Loucy (cell line): ENCODE measurements around the gene AIFM2.

ENCODE experiments used
- H2AFZ ChIP-seq: fragments of 200-600 bp; sonication (generic); 2 replicates; pipeline ENCODE4 v1.6.0; 2016; ENCODE audit warnings: antibody characterized with exemption, mild to moderate bottlenecking, low read length, moderate library complexity
- H3F3A ChIP-seq: fragments of 200-600 bp; 2 replicates; pipeline ENCODE4 v1.6.0; 2016; ENCODE audit warnings: antibody characterized with exemption, low read depth, mild to moderate bottlenecking
- H3K27me3 ChIP-seq: fragments of 200-600 bp; sonication (generic); 2 replicates; pipeline ENCODE4 v1.6.1; 2014; ENCODE audit warnings: low read length, mild to moderate bottlenecking; ENCODE audit not compliant: insufficient read depth, poor library complexity, severe bottlenecking
- H3K36me3 ChIP-seq: fragments of 200-600 bp; sonication (generic); 2 replicates; pipeline ENCODE4 v1.6.1; 2016; ENCODE audit warnings: low read length; ENCODE audit not compliant: insufficient read depth
- H3K4me1 ChIP-seq: fragments of 200-600 bp; sonication (generic); 2 replicates; pipeline ENCODE4 v1.5.1; 2014; ENCODE audit warnings: low read length, mild to moderate bottlenecking; ENCODE audit not compliant: insufficient read depth, poor library complexity, severe bottlenecking
- H3K4me2 ChIP-seq: fragments of 200-600 bp; sonication (generic); 2 replicates; pipeline ENCODE4 v1.6.0; 2014; ENCODE audit warnings: antibody characterized with exemption, low read length, low read depth, mild to moderate bottlenecking; ENCODE audit not compliant: poor library complexity, severe bottlenecking
- H3K4me3 ChIP-seq: fragments of 200-600 bp; sonication (generic); 2 replicates; pipeline ENCODE4 v1.5.1; 2014; ENCODE audit warnings: low read length, mild to moderate bottlenecking, mixed read lengths; ENCODE audit not compliant: poor library complexity, severe bottlenecking
- H3K79me2 ChIP-seq: fragments of 200-600 bp; sonication (generic); 2 replicates; pipeline ENCODE4 v1.6.1; 2014; ENCODE audit warnings: low read length; ENCODE audit not compliant: insufficient read depth
- H3K9ac ChIP-seq: fragments of 200-600 bp; sonication (generic); 2 replicates; pipeline ENCODE4 v1.6.0; 2014; ENCODE audit warnings: mild to moderate bottlenecking, low read depth, low read length, moderate library complexity; ENCODE audit not compliant: poor library complexity, severe bottlenecking
- H3K9me2 ChIP-seq: fragments of 200-600 bp; sonication (generic); replicated peaks from 2 replicates; pipeline ENCODE4 v1.6.1; 2016; ENCODE audit warnings: low read depth, low read length, mixed read lengths
- H3K9me3 ChIP-seq: fragments of 200-600 bp; sonication (generic); 2 replicates; pipeline ENCODE4 v1.6.1; 2014; ENCODE audit warnings: mild to moderate bottlenecking, antibody characterized with exemption, low read length, low read depth; ENCODE audit not compliant: insufficient read depth
- H4K20me1 ChIP-seq: fragments of 200-600 bp; sonication (generic); 2 replicates; pipeline ENCODE4 v1.6.0; 2014; ENCODE audit warnings: antibody characterized with exemption, low read length, mild to moderate bottlenecking; ENCODE audit not compliant: insufficient read depth, poor library complexity, severe bottlenecking
- CTCF ChIP-seq: fragments of 200-600 bp; sonication (generic); conservative IDR thresholded peaks from 2 replicates; pipeline ENCODE4 v1.5.1; 2014; ENCODE audit warnings: mild to moderate bottlenecking, antibody characterized with exemption, low read length
- EZH2phosphoT487 ChIP-seq: fragments of 200-600 bp; IDR thresholded peaks from 2 replicates; pipeline ENCODE4 v1.6.1; 2018; ENCODE audit warnings: antibody characterized with exemption, mild to moderate bottlenecking, moderate library complexity, borderline replicate concordance

The AIFM2 gene

GRCh38 chr10:70096016-70096704 is 36.5 kb downstream of the AIFM2 start:
- Histone ChIP-seq H3K27me3 (no peaks in the 10 kb centered on the region), H3K9ac (no peak overlapping the region), H3K4me1 (peaks cover 39% of the 10 kb centered on the region), H3K9me2 (no peaks in the 10 kb centered on the region), H3K9me3 (no peaks in the 10 kb centered on the region), H3K4me3 (no peak overlapping the region), H2AFZ (no peak overlapping the region), H3F3A (no peaks in the 10 kb centered on the region), H3K4me2 (peak overlapping the region; percentile 26), H3K36me3 (peaks cover 11% of the 10 kb centered on the region; the same call in 1 of the 2 replicates), H3K79me2 (no peaks in the 10 kb centered on the region), H4K20me1 (no peaks in the 10 kb centered on the region)
- TF ChIP-seq EZH2phosphoT487 (no peak), CTCF (no peak)

GRCh38 chr10:70094250-70094649 is 38.4 kb downstream of the AIFM2 start:
- no peaks in the 10 kb centered on the region for H3K9me3 ChIP-seq
- no peaks in the 10 kb centered on the region for H4K20me1 ChIP-seq
- H2AFZ ChIP-seq = 0 out of 2 replicates have a peak overlapping the region, but pooled peaks have one; percentile 56
- H3K79me2 ChIP-seq = no peaks in the 10 kb centered on the region
- H3K4me1 ChIP-seq = peaks cover 39% of the 10 kb centered on the region
- TF ChIP-seq EZH2phosphoT487 (no peak), CTCF (no peak)
- no peaks in the 10 kb centered on the region for H3K27me3 ChIP-seq
- H3K4me3 ChIP-seq = peak overlapping the region; percentile 55
- H3K9ac ChIP-seq = peak overlapping the region; percentile 43
- H3K36me3 ChIP-seq = peaks cover 10% of the 10 kb centered on the region; the same call in 1 of the 2 replicates
- H3K4me2 ChIP-seq = peak overlapping the region; percentile 67
- H3K9me2 ChIP-seq = no peaks in the 10 kb centered on the region
- no peaks in the 10 kb centered on the region for H3F3A ChIP-seq

- Histone ChIP-seq H3K9ac (peak overlapping the region; percentile 43), H4K20me1 (no peaks in the 10 kb centered on the region), H3K9me3 (no peaks in the 10 kb centered on the region), H2AFZ (peak overlapping the region; percentile 85), H3F3A (no peaks in the 10 kb centered on the region), H3K27me3 (no peaks in the 10 kb centered on the region), H3K4me1 (peaks cover 39% of the 10 kb centered on the region), H3K79me2 (no peaks in the 10 kb centered on the region), H3K36me3 (peaks cover 5% of the 10 kb centered on the region; the same call in 1 of the 2 replicates), H3K4me2 (peak overlapping the region; percentile 67), H3K4me3 (peak overlapping the region; percentile 55), H3K9me2 (no peaks in the 10 kb centered on the region)
- TF ChIP-seq EZH2phosphoT487 = no peak
These were observed 39.2 kb downstream of the AIFM2 start for GRCh38 chr10:70093335-70093944.
